Activated T-helper 1 cell treated with anti-CD3 and anti-CD28 coated beads, Interleukin-12 subunit alpha, Interleukin-12 subunit beta, Interleukin-2, Interleukin-4 antibody, amounts not matched to agents 30 ng/mL and 10 ng/mL and 1 ng/mL, durations not matched to agents 14 hours and 24 hours and 36 hours (primary cell): ENCODE measurements around the gene FAM187B. TPM values are rescaled to one million over a fixed set of nuclear protein-coding genes. Genes with fewer than 3 reads are reported as not detected.
"Not testable (repeated sequence)": the region's sequence is repeated elsewhere in the genome, so short reads cannot be mapped to it uniquely, and the experiment has no call there.

ENCODE experiments used
- DNase-seq: peaks from one replicate; pipeline ENCODE4 v3.0.0; 2021; ENCODE audit warnings: low spot score
- H3K27ac Mint-ChIP-seq: one replicate; pipeline ENCODE4 v1.8.0; 2021; ENCODE audit warnings: mild to moderate bottlenecking, mixed read lengths
- H3K27me3 Mint-ChIP-seq: one replicate; pipeline ENCODE4 v1.8.0; 2022; ENCODE audit warnings: mild to moderate bottlenecking, moderate library complexity, mixed read lengths; ENCODE audit not compliant: insufficient read depth
- H3K36me3 Mint-ChIP-seq: one replicate; pipeline ENCODE4 v1.8.0; 2021; ENCODE audit warnings: low read depth, mixed read lengths
- H3K4me1 Mint-ChIP-seq: one replicate; pipeline ENCODE4 v1.8.0; 2021; ENCODE audit warnings: low read depth, mixed read lengths
- H3K4me3 Mint-ChIP-seq: one replicate; pipeline ENCODE4 v1.8.0; 2021; ENCODE audit warnings: mild to moderate bottlenecking, moderate library complexity, mixed read lengths
- H3K9me3 Mint-ChIP-seq: one replicate; pipeline ENCODE4 v1.8.0; 2021; ENCODE audit warnings: mixed read lengths
- intact Hi-C: fragments of 100-400 bp; cut with micrococcal nuclease; formaldehyde crosslinking; loops from one replicate; pipeline ENCODE4 v1.15.1; 2024
- total RNA-seq: library from RNA; stranded (reverse); gene quantifications from 2 replicates; pipeline ENCODE4 v1.2.3, GENCODE V29; 2022

The FAM187B gene
- total RNA-seq, 1 donor from 2014 or later = not detected

GRCh38 chr19:35209646-35210045 is 18.9 kb downstream of the FAM187B start:
- peaks cover 74% of the 10 kb centered on the region for H3K4me1 Mint-ChIP-seq
- peak overlapping the region; percentile 62 for H3K27ac Mint-ChIP-seq
- intact Hi-C loops = loop anchor here (5.0 kb wide), 3 partner anchors 38 to 138 kb away; partner anchors contain the start of genes FFAR1, LSR and USF2
- H3K9me3 Mint-ChIP-seq = peaks cover 5% of the 10 kb centered on the region
- DNase-seq = no peak
- no peak overlapping the region for H3K4me3 Mint-ChIP-seq
- no peaks in the 10 kb centered on the region for H3K27me3 Mint-ChIP-seq
- peaks cover 5% of the 10 kb centered on the region for H3K36me3 Mint-ChIP-seq

GRCh38 chr19:35208121-35208520 is 20.4 kb downstream of the FAM187B start:
- Mint-ChIP-seq H3K9me3 (peaks cover 5% of the 10 kb centered on the region), H3K27ac (peak overlapping the region; percentile 78), H3K27me3 (no peaks in the 10 kb centered on the region), H3K4me1 (peaks cover 77% of the 10 kb centered on the region), H3K36me3 (peaks cover 5% of the 10 kb centered on the region), H3K4me3 (no peak overlapping the region)
- intact Hi-C loops = loop anchor here (5.0 kb wide), 1 partner anchor 139 kb away; the partner anchor contains the start of gene FFAR1
- no peak for DNase-seq

- Mint-ChIP-seq H3K36me3 (peaks cover 7% of the 10 kb centered on the region), H3K27me3 (no peaks in the 10 kb centered on the region), H3K27ac (peak overlapping the region; percentile 78), H3K9me3 (peaks cover 5% of the 10 kb centered on the region), H3K4me1 (peaks cover 80% of the 10 kb centered on the region), H3K4me3 (no peak overlapping the region)
- no peak for DNase-seq
- intact Hi-C loops = loop anchor here (5.0 kb wide), 1 partner anchor 140 kb away; the partner anchor contains the start of gene FFAR1
These were observed 21.1 kb downstream of the FAM187B start for GRCh38 chr19:35207391-35207871.

GRCh38 chr19:35206855-35207254 is 21.7 kb downstream of the FAM187B start:
- Mint-ChIP-seq H3K27me3 (no peaks in the 10 kb centered on the region), H3K4me3 (peak overlapping the region; percentile 64), H3K4me1 (peaks cover 75% of the 10 kb centered on the region), H3K36me3 (peaks cover 7% of the 10 kb centered on the region), H3K27ac (peak overlapping the region; percentile 88), H3K9me3 (peaks cover 5% of the 10 kb centered on the region)
- intact Hi-C loops = loop anchor here (1.0 to 5.0 kb wide), 3 partner anchors 7 to 140 kb away; partner anchors contain the start of gene FFAR1
- no peak for DNase-seq

GRCh38 chr19:35206379-35206778 is 22.2 kb downstream of the FAM187B start:
- Mint-ChIP-seq H3K4me3 (peak overlapping the region; percentile 64), H3K27ac (peak overlapping the region; percentile 88), H3K9me3 (peaks cover 5% of the 10 kb centered on the region), H3K4me1 (peaks cover 70% of the 10 kb centered on the region), H3K27me3 (no peaks in the 10 kb centered on the region), H3K36me3 (peaks cover 7% of the 10 kb centered on the region)
- DNase-seq = peak; percentile 56
- intact Hi-C loops = loop anchor here (1.0 to 5.0 kb wide), 3 partner anchors 8 to 141 kb away; partner anchors contain the start of gene FFAR1

- H3K4me1 Mint-ChIP-seq = peaks cover 66% of the 10 kb centered on the region
- peaks cover 5% of the 10 kb centered on the region for H3K9me3 Mint-ChIP-seq
- no peaks in the 10 kb centered on the region for H3K27me3 Mint-ChIP-seq
- peak overlapping the region; percentile 64 for H3K4me3 Mint-ChIP-seq
- H3K27ac Mint-ChIP-seq = peak overlapping the region; percentile 88
- DNase-seq = no peak
- intact Hi-C loops = loop anchor here (1.0 to 5.0 kb wide), 3 partner anchors 8 to 141 kb away; partner anchors contain the start of gene FFAR1
- peaks cover 7% of the 10 kb centered on the region for H3K36me3 Mint-ChIP-seq
These were observed 22.7 kb downstream of the FAM187B start for GRCh38 chr19:35205733-35206323.

GRCh38 chr19:35204799-35205732 is 23.5 kb downstream of the FAM187B start:
- intact Hi-C loops = loop anchor here (5.0 kb wide), 1 partner anchor 142 kb away; the partner anchor contains the start of gene FFAR1
- H3K4me3 Mint-ChIP-seq = peak overlapping the region; percentile 61
- H3K36me3 Mint-ChIP-seq = peaks cover 7% of the 10 kb centered on the region
- DNase-seq = no peak
- H3K4me1 Mint-ChIP-seq = peaks cover 63% of the 10 kb centered on the region
- peak overlapping the region; percentile 95 for H3K27ac Mint-ChIP-seq
- H3K9me3 Mint-ChIP-seq = peaks cover 5% of the 10 kb centered on the region
- H3K27me3 Mint-ChIP-seq = no peaks in the 10 kb centered on the region

GRCh38 chr19:35202722-35203688 is 25.5 kb downstream of the FAM187B start:
- H3K36me3 Mint-ChIP-seq = peaks cover 4% of the 10 kb centered on the region
- peaks cover 54% of the 10 kb centered on the region for H3K4me1 Mint-ChIP-seq
- no peak overlapping the region for H3K4me3 Mint-ChIP-seq
- intact Hi-C loops = no loop called here
- peaks cover 2% of the 10 kb centered on the region for H3K9me3 Mint-ChIP-seq
- peak overlapping the region; percentile 67 for H3K27ac Mint-ChIP-seq
- no peaks in the 10 kb centered on the region for H3K27me3 Mint-ChIP-seq
- no peak for DNase-seq

- Mint-ChIP-seq H3K27me3 (no peaks in the 10 kb centered on the region), H3K9me3 (no peaks in the 10 kb centered on the region), H3K4me1 (peaks cover 22% of the 10 kb centered on the region), H3K36me3 (peaks cover 2% of the 10 kb centered on the region), H3K27ac (no peak overlapping the region), H3K4me3 (no peak overlapping the region)
- intact Hi-C loops = no loop called here
- no peak for DNase-seq
These were observed 29.1 kb downstream of the FAM187B start for GRCh38 chr19:35199481-35199880.

- H3K4me3 Mint-ChIP-seq, intact Hi-C loops, H3K9me3 Mint-ChIP-seq: not testable (repeated sequence)
These were observed 31.7 kb downstream of the FAM187B start for GRCh38 chr19:35196861-35197260.

GRCh38 chr19:35195830-35196229 is 32.7 kb downstream of the FAM187B start:
- Mint-ChIP-seq H3K27me3 (peaks cover 10% of the 10 kb centered on the region), H3K27ac (no peak overlapping the region), H3K36me3 (no peaks in the 10 kb centered on the region), H3K9me3 (no peaks in the 10 kb centered on the region), H3K4me3 (no peak overlapping the region), H3K4me1 (peaks cover 8% of the 10 kb centered on the region)
- intact Hi-C loops = no loop called here
- no peak for DNase-seq

More at GRCh38 chr19:35196861-35197260, 31.7 kb downstream of the FAM187B start:
- DNase-seq, H3K27ac Mint-ChIP-seq, H3K36me3 Mint-ChIP-seq, H3K4me1 Mint-ChIP-seq, H3K27me3 Mint-ChIP-seq: not testable (repeated sequence)
